HK-2 (cell line): ENCODE data around the gene B3GAT2.

Experiments used
- DNase-seq: peaks from one replicate; pipeline ENCODE4 v3.0.0-alpha.2; 2018; ENCODE audit not compliant: unreplicated experiment

The B3GAT2 gene

DNA sequence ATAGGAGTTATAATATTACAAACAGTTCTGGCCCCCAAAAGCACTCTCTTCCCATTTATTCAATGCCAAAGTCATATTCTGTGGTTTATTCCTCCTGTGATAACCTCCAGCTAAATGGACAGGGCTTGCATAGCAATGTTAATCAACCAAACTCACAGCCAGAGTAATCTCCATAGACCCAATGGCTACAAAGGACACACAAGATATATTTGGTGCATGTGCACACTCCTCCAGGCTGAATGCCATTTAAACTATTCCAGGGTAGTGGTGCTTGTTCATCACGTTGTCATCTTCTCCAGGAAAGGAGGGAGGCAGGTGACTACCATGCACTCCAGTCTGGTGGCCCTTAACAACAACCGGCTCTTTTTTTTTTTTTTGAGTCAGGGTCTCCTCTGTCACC is 56.8 kb downstream of the B3GAT2 start:
- DNase-seq = no peak

DNA sequence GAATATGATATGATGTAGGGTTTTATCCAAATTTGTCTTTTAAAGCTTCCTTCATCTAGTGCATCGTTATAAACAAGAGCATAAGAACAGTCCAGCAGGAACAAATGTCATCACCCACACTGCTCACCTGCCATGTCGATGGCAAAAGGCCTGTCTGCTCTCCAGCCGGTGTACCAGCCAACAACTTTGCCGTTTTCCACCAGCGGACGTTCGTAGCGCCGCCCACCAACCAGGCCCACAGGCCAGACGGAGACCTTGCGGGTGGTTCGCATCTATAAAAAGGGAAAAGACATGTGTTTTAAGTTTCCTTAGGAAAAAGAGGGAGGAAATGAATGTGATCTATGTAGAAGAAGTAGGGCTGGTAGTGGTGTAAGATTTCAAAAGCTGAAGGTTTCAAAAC is 62.9 kb downstream of the B3GAT2 start:
- no peak for DNase-seq

DNA sequence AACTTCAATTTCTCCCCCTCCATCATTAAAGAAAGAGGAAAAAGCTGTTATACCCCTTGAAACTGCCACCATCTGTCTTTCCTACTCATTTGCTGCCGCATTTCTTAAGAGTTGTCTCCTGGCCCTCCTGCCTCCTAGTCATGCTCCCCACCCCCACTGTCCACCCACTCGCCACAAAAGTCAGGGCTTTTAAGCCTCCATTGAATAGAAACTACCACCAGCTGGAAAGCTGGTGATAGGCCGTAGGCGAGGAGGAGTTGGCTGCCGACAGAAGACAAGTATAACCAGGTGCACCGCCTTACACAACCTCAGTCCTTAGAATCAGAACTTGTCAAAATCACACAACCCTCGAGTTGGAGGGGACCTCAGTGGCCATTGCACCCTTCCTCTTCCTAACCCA is 67.6 kb downstream of the B3GAT2 start:
- no peak for DNase-seq

DNA sequence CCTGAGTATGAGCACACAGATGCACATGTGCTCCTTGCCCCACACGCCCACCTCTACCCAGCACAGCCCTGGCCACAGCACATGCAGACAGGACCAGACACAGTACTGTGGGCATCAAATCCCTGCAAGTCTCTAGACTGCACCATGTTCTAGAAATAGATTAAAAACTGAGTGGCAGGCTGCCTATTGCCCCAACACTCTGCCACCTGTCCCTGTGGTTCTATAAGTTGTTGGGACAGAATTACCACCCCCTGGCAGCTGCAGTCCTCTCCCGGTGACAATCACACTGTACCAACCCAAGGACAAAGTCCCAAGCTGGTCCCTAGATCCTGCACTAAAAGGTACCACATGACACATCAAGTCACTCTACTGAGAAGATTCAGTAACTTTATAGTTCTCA is 70.2 kb downstream of the B3GAT2 start:
- DNase-seq = no peak

DNA sequence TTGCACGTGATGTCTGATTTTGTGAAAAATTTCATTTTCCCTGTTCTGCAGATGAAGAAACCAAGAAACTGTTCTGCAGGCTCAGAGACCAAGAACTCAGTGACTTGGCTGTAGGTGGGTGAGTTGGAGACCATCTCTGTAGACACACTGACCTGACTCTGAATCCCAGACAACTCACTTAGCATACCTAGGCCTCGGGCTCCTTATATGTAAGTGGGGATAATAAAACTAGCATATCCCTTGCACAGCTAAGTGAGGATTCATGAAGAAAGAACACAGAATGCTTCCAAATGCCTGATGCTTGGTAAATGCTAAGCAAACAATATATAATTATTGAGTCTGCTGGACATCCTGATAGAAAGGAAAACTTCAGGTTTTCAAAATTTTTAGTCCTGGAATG is 70.8 kb downstream of the B3GAT2 start:
- DNase-seq = no peak

DNA sequence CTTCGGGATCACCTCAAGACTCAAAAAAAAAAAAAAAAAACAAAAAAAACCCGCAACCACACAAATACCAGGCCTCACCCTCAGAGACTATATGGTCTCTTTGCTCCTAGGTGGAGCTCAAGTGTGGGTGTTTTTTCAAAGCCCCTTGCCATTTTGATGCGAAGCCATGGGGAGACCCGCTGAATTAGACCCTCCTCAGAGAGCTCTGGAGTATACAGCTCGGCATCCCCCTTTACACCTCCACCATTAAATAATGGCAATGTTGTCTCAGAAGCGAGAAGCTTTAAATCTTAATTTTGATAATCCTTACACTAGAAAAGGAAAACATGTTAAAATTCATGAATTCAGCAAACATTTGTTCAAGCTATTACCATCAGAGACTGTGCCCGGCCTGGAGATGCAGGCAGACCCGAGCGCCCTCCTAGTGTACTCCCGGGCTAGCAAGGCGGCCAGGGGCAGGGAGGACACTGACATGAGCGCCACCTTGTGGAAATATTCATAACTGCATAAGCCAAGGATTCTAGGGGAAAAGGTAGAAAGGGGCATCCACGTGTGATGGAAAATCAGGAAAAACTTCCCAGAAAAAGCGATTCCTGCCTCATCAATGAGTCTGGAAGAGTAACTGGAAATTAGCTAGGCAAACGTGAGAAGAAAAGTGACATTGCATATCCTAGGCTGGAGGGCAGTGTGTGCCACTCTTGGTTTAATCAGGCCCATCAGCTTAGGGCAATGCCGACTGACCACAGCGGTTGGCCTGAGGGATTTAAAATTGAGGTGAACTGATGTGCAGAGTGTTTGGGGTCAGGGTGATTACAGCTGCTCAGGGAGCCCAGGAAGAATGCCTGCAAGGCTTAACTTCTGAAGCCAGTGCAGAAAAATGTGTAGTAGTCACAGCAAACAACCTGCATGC is 72.5 kb downstream of the B3GAT2 start:
- DNase-seq = peak; percentile 52

DNA sequence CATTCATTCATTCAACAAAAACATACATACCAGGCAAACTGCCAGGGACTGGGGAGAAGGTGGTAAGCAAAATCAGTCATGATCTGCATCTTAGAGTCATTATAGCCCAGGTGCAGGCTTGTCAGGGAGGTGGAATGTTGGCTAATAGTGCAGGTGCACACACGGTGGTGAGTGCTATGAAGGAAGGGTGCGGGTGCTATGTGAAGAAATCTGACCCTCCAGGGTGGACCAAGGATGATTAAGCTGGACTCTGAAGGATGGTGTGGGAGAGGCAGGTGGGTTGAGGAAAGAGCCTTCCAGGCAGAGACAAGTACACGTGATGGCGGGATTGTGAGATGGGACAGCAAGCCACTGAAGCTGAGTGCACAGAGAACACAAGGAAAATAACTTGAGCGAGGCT is 77.4 kb downstream of the B3GAT2 start:
- no peak for DNase-seq

DNA sequence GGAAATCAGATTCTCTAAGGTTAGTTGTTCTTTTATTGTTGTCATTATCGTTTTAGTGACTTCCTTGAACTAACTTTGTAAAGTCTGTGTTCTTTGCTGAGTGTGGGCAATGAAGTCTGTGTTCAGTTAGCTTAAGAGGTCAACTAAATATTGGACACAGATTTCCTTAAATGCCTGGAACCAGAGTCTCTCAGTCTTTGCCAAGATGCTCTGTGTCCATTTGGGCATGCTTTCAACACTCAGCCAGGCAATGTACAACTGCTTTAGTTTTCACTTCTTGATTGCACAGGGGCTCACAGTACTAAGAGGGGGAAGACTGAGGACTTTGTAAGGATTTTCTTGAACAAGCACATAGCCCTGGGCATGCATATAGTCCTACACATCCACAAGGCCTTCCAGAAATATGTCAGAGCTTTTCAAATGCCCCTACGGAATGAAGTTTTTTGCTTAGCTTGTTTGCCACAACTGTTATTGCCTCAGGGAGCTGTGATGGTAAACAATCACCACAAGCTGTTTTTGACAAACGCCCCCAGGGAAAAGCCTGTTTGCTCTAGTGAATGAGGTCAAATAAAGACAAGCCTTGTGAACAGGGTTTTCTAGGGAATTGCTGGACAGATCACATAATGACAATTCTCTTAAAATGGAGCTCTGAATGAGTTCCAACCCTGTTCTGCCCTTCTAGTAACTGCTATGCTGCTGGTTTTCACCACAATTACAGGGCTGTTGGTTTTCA is 82.5 kb downstream of the B3GAT2 start:
- DNase-seq = no peak

DNA sequence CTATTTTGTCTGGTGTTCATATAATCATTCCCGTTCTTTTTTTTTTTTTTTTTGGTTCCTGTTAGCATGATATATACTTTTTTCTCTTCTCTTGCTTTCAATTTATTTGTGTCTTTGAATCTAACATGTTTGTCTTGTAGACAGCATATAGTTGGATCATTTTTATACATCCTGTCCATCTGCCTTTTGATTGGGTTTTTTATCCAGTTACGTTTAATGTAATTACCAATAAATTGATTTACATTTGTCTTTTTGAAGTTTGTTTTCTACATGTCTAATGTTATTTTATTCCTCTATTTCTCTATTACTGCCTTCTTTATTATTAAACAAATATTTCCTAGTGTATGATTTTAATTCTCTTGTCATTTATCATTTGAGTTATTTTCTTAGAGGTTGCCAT is 84.4 kb downstream of the B3GAT2 start:
- DNase-seq = no peak

DNA sequence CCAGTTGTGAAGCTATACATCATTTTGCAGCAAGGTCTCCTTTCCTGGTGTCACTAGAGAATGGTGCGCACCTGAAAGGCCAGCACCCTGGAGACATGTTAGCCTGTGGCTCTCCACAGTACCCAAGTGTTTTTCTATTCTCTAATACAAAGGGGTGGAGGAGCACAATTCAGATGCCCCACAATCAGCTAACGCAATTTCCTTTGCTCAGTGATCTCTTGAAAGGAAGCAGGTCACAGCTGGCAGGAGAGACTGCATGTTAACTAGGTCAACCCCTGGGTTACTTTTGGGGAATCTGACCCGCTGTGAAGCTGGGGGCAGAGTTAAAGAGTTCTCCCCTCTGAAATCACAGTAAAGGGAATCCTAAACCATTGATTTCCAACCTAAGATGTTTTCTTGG is 92.5 kb downstream of the B3GAT2 start:
- no peak for DNase-seq

DNA sequence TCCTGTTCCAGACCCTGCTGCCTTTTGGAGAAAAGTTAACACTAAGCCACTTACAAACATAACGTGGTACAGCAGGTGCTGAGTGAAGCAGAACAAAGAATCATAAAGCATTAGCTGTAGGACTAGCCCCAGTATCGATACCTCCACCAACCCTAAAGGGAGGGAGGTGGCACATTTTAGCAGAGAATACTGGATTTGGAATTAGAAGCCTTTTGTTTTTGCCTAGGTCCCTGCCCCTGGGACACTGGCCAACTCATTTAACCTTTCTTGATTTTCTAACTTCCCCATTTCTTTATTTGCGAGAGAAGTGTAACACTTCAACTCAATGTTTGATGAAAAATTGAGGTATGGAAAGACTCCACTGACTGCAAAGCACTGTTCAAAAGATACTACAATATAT is 93.5 kb downstream of the B3GAT2 start:
- no peak for DNase-seq

DNA sequence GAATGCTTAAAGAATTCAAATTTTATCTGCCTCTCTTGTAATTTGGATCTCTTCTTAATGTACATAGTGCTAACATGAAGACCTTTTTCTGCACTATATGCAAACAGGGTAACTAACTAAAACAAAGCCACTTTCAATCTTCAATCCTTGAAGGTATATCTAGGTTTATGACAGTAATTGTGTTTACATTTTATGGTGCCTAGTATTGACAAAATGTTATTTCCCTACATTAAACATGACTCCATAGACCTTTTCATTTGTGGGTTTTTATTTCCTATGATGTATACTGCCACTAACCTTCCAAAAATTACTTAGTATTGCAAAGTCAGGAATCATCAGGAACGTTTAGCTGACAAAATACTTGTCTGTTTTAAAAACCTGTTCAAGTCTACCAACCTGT is 95.9 kb downstream of the B3GAT2 start:
- no peak for DNase-seq

DNA sequence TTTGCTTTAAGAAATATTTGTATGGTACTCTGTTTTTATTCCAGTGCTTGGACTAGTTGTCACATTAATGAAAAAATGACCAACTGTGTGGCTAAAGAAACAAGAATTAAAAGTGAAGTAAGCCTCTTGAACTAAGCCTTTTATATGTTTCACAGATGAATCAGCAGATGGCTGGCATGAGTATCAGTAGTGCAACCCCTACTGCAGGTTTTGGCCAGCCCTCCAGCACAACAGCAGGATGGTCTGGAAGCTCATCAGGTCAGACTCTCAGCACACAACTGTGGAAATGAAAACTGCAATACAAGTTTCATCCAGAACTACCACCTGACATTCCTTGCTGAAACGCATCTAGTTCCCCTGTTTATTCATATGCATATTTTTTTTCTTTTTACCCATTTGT is 96.8 kb downstream of the B3GAT2 start:
- DNase-seq = no peak

DNA sequence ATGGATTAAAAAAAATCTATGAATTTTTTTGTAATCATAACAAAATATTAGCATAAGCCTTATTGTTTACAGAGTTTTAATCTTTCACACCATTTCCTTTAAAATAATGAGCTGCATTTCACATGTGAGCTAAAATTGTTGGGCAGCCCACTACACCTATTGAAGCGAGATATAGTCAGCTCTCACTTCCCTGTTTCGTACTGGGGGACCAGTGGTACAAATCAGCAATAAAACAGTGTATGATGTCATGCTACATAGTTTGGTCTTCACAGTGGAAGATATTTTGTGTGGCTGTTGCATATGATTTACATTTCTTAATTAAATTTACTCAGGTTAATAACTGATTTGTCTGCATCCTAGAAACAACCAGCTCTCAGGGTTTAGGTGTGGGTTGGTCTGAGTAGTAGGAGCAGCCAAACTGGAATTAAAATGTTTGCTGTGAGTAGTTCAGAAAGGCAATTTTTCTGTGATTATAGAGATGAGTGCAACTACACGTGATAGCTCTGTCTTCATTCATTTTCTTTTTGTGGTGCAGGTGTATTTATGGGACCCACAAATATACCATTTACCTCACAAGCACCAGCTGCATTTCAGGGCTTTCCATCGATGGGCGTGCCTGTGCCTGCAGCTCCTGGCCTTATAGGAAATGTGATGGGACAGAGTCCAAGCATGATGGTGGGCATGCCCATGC is 99.3 kb downstream of the B3GAT2 start:
- DNase-seq = no peak

DNA sequence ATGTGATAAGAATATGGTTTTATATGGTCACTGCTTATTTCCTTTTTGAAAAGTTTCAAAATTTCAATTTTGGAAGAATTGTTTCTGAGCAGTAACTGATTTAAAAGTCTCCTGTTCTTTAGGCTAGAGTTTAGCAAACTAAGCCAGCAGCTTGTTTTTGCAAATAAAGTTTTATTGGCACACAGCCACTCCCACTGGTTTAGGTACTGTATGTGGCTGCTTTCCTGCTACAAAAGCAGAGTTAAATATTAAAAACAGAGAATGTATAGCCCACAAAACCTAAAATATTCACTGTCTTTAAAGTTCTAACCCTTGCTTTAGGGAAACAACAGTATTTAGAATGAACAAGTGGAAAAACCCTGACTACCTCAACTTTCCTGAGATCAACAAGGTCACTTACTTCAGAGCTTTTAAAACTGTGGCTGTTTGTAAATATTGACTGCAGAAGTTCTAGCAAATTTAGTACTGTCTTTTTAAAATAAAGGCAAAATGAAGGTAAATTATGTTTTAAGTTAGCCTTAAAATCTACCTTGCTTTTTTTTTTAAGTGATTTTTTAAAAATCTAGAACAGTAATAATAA is 104.1 kb downstream of the B3GAT2 start:
- no peak for DNase-seq

DNA sequence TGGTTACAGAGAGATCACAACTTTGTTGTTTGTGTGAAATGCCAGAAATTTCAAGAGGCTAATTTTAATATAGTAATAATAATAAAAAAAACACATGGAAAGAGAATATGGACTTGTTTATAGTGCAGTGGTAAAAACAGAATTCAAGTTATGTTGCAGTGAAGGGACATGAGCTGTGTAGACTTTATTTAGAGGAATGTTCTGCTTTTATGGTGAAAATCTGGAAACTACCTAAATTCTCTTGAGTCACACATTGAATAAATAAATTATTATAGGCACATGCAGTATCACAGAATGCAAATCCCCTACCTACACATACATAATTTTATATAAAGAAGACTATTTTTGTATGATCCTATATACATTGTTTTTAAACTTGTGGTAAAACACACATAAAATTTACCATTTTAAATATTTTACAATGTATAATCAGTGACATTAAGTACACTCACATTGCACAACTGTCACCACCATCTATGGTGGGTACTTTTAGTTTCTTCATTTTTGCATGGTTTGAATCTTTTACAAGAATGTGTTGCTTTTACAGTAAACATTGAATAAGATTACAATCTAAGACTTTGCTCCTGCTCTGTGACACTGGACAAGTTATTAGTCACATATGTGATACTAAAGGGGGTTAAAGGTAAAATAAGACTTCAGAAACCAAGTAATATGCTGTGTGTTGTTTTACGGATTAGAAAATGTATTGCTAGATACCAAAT is 107.4 kb downstream of the B3GAT2 start:
- DNase-seq = no peak

DNA sequence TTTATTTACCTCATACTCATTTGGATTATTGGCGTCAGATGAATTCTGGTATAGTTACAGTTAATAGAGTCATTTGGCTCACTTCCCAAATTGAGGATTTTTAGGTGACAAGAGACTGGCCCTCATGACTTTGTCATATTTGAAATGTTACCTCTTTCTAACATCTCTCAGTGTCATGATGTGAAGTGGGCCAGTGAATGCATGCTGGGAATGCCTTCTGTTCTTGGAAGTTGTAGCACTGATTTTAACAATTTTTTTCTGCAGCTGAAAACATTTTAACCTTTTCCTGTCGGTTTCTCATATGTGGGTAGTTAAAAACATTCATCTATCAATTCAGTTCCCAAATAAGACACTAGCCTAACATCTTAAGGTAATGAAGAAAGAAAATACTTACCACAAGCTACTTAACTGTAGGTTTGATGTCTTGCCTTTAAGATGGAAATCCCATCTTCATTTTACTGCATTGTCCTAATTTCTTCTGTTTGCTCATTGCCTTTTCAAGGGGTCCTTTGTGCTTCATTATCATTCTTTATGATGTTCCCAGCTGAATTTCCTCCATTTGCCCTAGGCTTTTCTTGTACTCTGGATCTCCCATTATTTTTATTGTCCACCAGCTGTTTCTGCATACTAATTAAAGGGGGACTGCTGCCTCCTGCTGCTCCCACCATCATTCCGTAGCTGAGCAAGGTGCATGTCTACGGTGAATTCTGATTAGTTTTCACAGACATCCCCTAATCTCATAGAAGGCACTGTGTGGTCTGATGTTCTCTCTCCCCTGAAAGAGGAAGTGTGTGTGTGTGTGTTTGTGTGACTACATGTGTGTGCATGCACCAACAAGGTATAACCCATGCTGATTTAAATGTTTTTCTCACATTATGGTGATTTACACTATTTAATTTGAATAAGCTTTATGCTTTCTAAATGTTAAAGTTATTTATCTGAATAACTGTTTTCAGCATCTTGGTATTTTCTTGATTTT is 109.5 kb downstream of the B3GAT2 start:
- no peak for DNase-seq

DNA sequence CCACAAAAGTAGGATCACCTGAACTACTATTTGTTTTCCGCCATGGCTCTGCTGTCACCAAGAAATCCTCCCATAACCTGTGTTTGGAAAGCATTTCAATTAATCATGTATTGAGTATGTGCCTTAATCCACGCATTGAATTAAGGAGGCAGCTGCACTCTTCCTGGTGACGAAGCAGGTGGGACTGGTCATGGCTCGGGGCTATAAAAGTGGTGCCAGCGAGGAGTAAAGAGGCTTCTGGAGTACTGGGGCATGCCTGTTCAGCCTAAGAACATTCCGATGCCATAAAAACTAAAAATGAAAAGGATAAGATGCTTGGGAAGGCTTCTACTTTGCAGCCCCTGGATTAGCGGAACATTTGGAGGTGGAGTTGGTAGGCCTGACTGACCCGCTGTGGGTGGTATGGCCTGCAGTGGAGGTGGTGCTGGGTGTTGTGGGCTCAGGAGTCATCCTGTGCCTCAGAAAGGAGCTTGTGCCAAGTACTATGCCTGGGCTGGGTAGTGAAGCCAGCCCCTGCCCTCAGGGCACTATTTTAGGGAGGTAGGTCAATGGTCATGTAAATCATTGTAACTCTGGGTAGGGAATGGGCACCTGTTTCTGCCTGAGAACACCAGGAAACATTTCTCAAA is 110.5 kb downstream of the B3GAT2 start:
- no peak for DNase-seq

DNA sequence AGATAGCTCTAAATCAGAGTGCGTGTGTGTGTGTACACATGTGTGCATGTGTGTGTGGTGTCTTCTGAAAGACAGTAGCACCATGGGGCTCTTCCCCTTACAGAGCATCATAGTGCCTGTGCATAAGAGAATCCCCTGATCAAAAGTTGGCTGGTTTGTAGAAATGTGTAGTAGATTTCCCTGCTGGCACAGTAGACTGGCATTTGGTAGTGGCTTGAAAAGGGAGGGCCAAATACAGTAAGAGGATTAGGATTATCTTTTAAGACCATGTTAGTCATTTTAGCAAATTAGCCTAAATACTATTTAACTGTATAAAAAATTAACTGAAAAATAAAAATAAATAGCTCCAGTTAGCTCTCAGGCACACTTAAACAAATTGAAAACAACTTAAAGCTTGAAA is 112.6 kb downstream of the B3GAT2 start:
- no peak for DNase-seq

DNA sequence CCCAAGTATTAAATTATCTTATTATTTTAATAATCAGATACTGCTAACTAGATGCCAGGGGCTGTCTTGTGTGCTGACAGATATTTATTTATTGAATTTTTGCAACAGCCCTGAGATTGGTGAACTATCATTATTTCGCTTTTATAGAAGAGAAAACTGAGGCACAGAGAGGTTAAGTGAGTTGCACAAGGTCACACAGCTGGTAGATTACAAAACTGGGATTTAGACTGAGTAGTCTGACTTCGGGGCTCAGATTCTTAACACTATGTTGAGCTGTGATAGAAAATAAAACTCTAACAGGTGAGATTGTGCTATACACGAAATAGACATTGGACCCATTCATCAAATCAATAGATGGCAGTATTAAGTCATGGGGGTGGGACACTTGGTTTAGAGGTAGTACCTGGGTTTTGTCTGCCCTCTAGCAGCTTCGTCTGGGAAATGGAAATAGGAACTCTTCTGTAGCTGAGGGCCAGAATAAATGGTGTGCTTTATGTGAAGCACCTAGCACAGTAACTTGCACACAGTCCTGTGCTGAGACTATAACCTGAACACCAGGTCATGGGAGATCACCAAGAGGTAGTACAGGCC is 113.4 kb downstream of the B3GAT2 start:
- no peak for DNase-seq
